ENCODE measurements around the gene ABHD2.

DNA sequence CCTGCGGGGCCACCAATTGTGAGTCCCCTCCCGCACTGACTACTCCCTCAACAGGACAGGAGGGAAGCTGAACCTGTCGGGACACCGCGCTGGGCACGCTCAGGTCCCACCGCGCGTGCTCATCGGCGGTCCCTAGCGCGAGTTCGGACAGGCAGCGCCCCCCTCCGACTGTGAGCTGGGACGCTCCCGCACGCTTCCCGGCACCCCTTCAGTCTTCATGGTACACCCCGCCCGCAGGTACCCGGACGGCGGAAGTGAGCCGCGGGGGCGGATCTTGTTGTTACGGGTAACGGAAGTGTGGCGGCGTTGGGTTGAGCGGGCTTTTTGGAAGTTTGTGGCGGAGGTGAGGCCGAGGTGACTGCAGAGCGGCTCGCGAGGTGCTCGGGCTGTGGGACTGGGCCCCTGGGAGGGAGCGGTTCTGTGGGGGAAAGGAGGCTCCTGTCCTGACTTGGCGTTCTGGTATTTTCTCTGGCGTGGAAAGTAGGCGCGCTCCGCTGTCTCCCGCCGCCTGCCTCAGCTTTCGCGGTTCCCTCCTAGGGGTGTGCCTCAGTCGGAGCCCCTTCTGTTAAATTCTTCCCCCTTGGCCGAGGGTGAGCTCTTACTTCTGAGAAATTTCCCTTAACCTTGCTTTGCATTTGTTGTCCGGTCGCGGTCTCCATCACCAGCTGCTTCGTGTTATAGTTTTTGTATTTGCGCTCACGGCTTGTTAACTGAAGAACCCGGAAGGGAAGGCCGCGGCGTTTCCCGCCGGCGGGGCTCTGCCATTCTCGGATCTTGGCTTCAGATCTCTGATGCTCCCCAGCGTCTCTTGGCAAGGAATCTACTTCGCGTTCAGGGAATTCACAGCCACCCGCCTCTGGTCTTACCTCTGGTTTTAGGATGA, 155.7 kb downstream of the ABHD2 start, which contains the start of gene FANCI:
- TF ChIP-seq, protein P1, sequence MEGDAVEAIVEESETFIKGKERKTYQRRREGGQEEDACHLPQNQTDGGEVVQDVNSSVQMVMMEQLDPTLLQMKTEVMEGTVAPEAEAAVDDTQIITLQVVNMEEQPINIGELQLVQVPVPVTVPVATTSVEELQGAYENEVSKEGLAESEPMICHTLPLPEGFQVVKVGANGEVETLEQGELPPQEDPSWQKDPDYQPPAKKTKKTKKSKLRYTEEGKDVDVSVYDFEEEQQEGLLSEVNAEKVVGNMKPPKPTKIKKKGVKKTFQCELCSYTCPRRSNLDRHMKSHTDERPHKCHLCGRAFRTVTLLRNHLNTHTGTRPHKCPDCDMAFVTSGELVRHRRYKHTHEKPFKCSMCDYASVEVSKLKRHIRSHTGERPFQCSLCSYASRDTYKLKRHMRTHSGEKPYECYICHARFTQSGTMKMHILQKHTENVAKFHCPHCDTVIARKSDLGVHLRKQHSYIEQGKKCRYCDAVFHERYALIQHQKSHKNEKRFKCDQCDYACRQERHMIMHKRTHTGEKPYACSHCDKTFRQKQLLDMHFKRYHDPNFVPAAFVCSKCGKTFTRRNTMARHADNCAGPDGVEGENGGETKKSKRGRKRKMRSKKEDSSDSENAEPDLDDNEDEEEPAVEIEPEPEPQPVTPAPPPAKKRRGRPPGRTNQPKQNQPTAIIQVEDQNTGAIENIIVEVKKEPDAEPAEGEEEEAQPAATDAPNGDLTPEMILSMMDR (IDR thresholded peaks at IDR 0.05) = peak; percentile 46 to 59 (median 51)
- TF ChIP-seq POLR2A (IDR thresholded peaks at IDR 0.05; ENCODE audit: low read depth) = no peak

All from esophagus muscularis mucosa (tissue), 3 donors.